GM21619 (cell line): ENCODE data around the gene ARRDC4.

Source experiments
- ATAC-seq: cut with Tn5 transposase; IDR thresholded peaks from one replicate; pipeline ENCODE4 v1.9.1; 2021; ENCODE audit not compliant: unreplicated experiment

Gene ARRDC4

GRCh38 chr15:97960364-97961066, at the start of gene ARRDC4:
Gene ARRDC4 (plus strand): TSS chr15:97960703. CDS start chr15:97960862, 159 bp downstream.
- ATAC-seq = peak; percentile 89

GRCh38 chr15:97914711-97915110, 45.8 kb upstream of the ARRDC4 start:
- ATAC-seq = no peak

GRCh38 chr15:97915261-97915660, 45.2 kb upstream of the ARRDC4 start:
- no peak for ATAC-seq

- no peak for ATAC-seq
Observed at GRCh38 chr15:97921296-97921865, 39.1 kb upstream of the ARRDC4 start.

GRCh38 chr15:97929456-97930229, 30.9 kb upstream of the ARRDC4 start:
- ATAC-seq = no peak

- no peak for ATAC-seq
Observed at GRCh38 chr15:97930230-97930629, 30.3 kb upstream of the ARRDC4 start.

GRCh38 chr15:97931314-97931713, 29.2 kb upstream of the ARRDC4 start:
- ATAC-seq = no peak

- no peak for ATAC-seq
Observed at GRCh38 chr15:97933589-97933988, 26.9 kb upstream of the ARRDC4 start.

GRCh38 chr15:97940993-97941392, 19.5 kb upstream of the ARRDC4 start:
- no peak for ATAC-seq

GRCh38 chr15:97941572-97941971, 18.9 kb upstream of the ARRDC4 start:
- no peak for ATAC-seq

GRCh38 chr15:97944724-97945123, 15.8 kb upstream of the ARRDC4 start:
- no peak for ATAC-seq

GRCh38 chr15:97947465-97948260, 12.8 kb upstream of the ARRDC4 start:
- no peak for ATAC-seq

- no peak for ATAC-seq
Observed at GRCh38 chr15:97953254-97953653, 7.2 kb upstream of the ARRDC4 start.

- ATAC-seq = no peak
Observed at GRCh38 chr15:97953748-97954147, 6.8 kb upstream of the ARRDC4 start.

GRCh38 chr15:97955035-97955434, 5.5 kb upstream of the ARRDC4 start:
- ATAC-seq = no peak

- no peak for ATAC-seq
Observed at GRCh38 chr15:97955529-97955928, 5.0 kb upstream of the ARRDC4 start.

- no peak for ATAC-seq
Observed at GRCh38 chr15:97959724-97960363, 659 bp upstream of the ARRDC4 start.

GRCh38 chr15:97961067-97961954, 808 bp downstream of the ARRDC4 start:
- no peak for ATAC-seq

- no peak for ATAC-seq
Observed at GRCh38 chr15:97962263-97962662, 1.8 kb downstream of the ARRDC4 start.

- no peak for ATAC-seq
Observed at GRCh38 chr15:97963779-97964178, 3.3 kb downstream of the ARRDC4 start.
